ENCODE measurements around the gene CDKN1A.

The CDKN1A gene

GRCh38 chr6:36655085-36655724 is 23.3 kb upstream of the CDKN1A start:
- Histone ChIP-seq H3K4me1 (peaks cover 85% of the 10 kb centered on the region), H4K20me1 (no peaks in the 10 kb centered on the region), H3K4me2 (peak overlapping the region; percentile 78), H3K4me3 (no peak overlapping the region), H3K9me3 (no peaks in the 10 kb centered on the region), H3K9ac (no peak overlapping the region), H3K27me3 (no peaks in the 10 kb centered on the region), H3K36me3 (no peaks in the 10 kb centered on the region), H3K27ac (no peak overlapping the region)
- no peak for TF ChIP-seq Cebpa-rat (IDR thresholded peaks at IDR 0.05)

DNA sequence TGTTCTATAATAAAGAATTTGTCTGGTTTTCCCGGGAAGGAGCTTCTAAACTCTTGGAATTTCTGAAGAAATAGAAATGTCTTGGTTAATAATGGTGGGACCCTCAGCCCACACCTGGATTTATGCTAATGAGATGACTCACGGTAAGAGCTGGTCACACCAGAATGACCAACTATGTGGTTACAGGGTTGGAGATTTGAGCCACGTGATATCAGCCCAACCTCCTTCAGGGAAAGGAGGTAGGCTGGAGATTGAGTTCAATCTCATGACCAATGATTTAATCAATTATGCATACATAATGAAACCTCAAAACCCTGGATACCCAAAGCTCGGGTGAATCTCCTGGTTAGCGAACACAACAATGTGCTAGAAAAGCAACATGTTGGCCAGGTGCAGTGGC is 22.1 kb upstream of the CDKN1A start:
- no peaks in the 10 kb centered on the region for H3K27me3 ChIP-seq
- H3K4me2 ChIP-seq, result peak overlapping the region; percentile 78; the same call in 1 of the 2 replicates
- peaks cover 85% of the 10 kb centered on the region for H3K4me1 ChIP-seq
- H3K4me3 ChIP-seq, result no peak overlapping the region
- no peak overlapping the region for H3K9ac ChIP-seq
- no peaks in the 10 kb centered on the region for H4K20me1 ChIP-seq
- H3K27ac ChIP-seq, result no peak overlapping the region
- H3K9me3 ChIP-seq, result no peaks in the 10 kb centered on the region
- H3K36me3 ChIP-seq, result no peaks in the 10 kb centered on the region
- TF ChIP-seq Cebpa-rat (IDR thresholded peaks at IDR 0.05), result no peak

DNA sequence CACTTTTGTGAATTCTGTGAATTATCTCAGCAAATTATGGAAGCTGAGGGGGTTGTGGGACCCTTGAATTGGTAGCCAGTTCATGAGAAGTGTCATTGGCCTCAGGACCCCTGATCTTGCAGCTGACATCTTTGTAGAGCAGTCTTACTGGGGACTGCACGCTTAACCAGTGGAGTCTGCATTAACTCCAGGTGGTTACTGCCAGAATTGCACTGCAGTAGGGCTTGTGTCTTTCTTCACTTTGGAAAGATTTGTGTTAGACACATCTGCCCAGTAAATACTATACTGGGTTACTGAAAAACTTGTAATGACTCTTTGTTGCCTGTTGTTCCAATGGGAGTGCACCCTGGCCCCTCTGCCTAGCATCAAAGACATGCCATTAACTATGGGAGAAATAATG is 21.2 kb upstream of the CDKN1A start:
- no peak overlapping the region for H3K9ac ChIP-seq
- no peaks in the 10 kb centered on the region for H4K20me1 ChIP-seq
- no peak for TF ChIP-seq Cebpa-rat (IDR thresholded peaks at IDR 0.05)
- H3K27me3 ChIP-seq, result no peaks in the 10 kb centered on the region
- peak overlapping the region; percentile 78 for H3K4me2 ChIP-seq
- H3K36me3 ChIP-seq, result no peaks in the 10 kb centered on the region
- H3K9me3 ChIP-seq, result no peaks in the 10 kb centered on the region
- H3K4me3 ChIP-seq, result no peak overlapping the region
- peak overlapping the region; percentile 0; the same call in 1 of the 2 replicates for H3K27ac ChIP-seq
- H3K4me1 ChIP-seq, result peaks cover 85% of the 10 kb centered on the region

DNA sequence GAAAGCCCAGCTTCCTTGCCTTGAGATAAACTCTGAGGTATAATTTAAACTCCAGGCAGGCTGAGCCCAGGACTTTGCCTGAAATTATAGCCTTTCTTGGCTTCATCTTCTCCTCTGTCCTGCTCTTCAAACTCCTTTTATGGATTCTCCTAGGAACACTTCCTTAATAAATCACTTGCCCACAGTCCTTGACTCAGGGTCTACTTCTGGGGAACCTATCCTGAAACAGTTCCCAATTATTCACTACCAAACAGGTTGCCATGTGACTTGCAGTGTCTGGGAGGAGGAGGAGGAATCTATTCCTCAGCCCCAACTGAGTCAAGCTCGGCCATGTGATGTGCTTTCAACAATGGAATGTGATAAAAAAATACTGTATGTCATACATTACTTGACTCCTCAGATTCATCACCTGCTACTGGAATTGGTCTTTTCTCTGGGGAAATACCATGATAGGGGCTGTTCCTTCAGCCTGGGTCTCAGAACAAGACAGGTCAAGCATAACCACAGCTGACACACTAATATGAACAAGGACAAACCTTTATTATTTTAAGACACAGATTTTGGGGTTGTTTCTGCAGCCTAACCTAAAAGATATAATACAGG is 20.5 kb upstream of the CDKN1A start:
- no peak for TF ChIP-seq Cebpa-rat (IDR thresholded peaks at IDR 0.05)
- Histone ChIP-seq H3K4me2 (peak overlapping the region; percentile 78), H3K27me3 (no peaks in the 10 kb centered on the region), H3K4me3 (0 out of 2 replicates have a peak overlapping the region, but pooled peaks have one; percentile 12), H3K4me1 (peaks cover 90% of the 10 kb centered on the region), H3K36me3 (no peaks in the 10 kb centered on the region), H3K9me3 (no peaks in the 10 kb centered on the region), H3K9ac (no peak overlapping the region), H3K27ac (0 out of 2 replicates have a peak overlapping the region, but pooled peaks have one; percentile 0), H4K20me1 (no peaks in the 10 kb centered on the region)

DNA sequence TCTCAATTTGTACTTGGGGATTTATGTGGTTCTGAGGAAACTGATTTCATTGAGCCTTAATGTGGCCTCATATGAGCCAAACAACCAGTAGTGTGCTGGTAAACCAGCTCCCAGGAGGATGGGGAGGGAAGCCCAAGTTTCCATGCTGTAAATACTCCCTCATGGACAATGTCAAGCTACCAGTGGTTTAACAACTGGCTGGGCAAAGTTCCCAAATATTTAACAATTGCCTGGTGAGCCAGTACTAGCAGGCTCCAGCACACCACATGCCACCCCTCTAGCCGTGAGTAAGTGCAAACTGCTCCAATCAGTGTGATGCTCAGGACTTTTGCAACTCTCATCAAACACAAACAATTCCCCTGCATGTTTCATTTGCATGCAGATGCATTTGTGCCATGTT is 19.2 kb upstream of the CDKN1A start:
- Histone ChIP-seq H3K27ac (no peak overlapping the region), H3K4me1 (peaks cover 99% of the 10 kb centered on the region), H3K36me3 (no peaks in the 10 kb centered on the region), H3K27me3 (no peaks in the 10 kb centered on the region), H3K4me3 (no peak overlapping the region), H3K4me2 (peak overlapping the region; percentile 78), H3K9me3 (no peaks in the 10 kb centered on the region), H4K20me1 (no peaks in the 10 kb centered on the region), H3K9ac (no peak overlapping the region)
- no peak for TF ChIP-seq Cebpa-rat (IDR thresholded peaks at IDR 0.05)

GRCh38 chr6:36660771-36661471 is 17.6 kb upstream of the CDKN1A start:
- TF ChIP-seq Cebpa-rat (IDR thresholded peaks at IDR 0.05), result no peak
- H3K4me1 ChIP-seq, result peaks cover 99% of the 10 kb centered on the region
- no peaks in the 10 kb centered on the region for H3K36me3 ChIP-seq
- no peak overlapping the region for H3K9ac ChIP-seq
- no peaks in the 10 kb centered on the region for H4K20me1 ChIP-seq
- no peak overlapping the region; the same call in 1 of the 2 replicates for H3K4me2 ChIP-seq
- H3K27me3 ChIP-seq, result no peaks in the 10 kb centered on the region
- H3K27ac ChIP-seq, result no peak overlapping the region
- no peaks in the 10 kb centered on the region for H3K9me3 ChIP-seq
- no peak overlapping the region for H3K4me3 ChIP-seq

GRCh38 chr6:36662380-36662779 is 16.1 kb upstream of the CDKN1A start:
- Histone ChIP-seq H3K27me3 (no peaks in the 10 kb centered on the region), H3K4me2 (peak overlapping the region; percentile 88), H3K9ac (peak overlapping the region; percentile 35; the same call in 1 of the 2 replicates), H3K27ac (peak overlapping the region; percentile 65), H4K20me1 (no peaks in the 10 kb centered on the region), H3K4me3 (no peak overlapping the region), H3K9me3 (no peaks in the 10 kb centered on the region), H3K36me3 (no peaks in the 10 kb centered on the region), H3K4me1 (peaks cover 99% of the 10 kb centered on the region)
- no peak for TF ChIP-seq Cebpa-rat (IDR thresholded peaks at IDR 0.05)

DNA sequence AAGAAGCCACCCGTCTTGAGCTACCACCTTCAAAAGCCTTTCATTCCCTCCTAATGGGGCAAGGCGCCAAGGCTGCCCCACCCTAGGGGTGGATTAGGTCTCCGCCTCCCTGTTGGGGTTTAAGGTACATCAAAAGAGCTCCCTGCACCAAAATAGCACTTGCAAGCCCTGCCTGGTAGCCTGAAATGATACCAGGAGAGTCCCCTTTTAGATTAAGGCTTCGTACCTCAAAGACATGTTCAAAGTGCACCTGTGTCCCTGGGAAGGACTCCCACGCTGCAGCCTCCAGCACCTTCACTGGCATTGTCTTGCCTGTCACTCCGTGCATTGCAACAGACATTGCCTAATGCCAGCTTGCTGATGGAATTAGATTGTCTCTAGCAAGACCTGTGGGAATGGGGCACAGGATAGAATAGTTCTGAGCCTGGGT is 15.7 kb upstream of the CDKN1A start:
- Histone ChIP-seq H3K27me3 (no peaks in the 10 kb centered on the region), H3K27ac (peak overlapping the region; percentile 65), H3K9me3 (no peaks in the 10 kb centered on the region), H3K4me3 (no peak overlapping the region), H3K36me3 (no peaks in the 10 kb centered on the region), H3K4me1 (peaks cover 99% of the 10 kb centered on the region), H3K4me2 (peak overlapping the region; percentile 88), H4K20me1 (no peaks in the 10 kb centered on the region), H3K9ac (peak overlapping the region; percentile 34; the same call in 1 of the 2 replicates)
- TF ChIP-seq Cebpa-rat (IDR thresholded peaks at IDR 0.05), result no peak

GRCh38 chr6:36663504-36664446 is 14.7 kb upstream of the CDKN1A start:
- Histone ChIP-seq H3K27ac (peak overlapping the region; percentile 94), H3K9ac (peak overlapping the region; percentile 34; the same call in 1 of the 2 replicates), H3K4me1 (peaks cover 99% of the 10 kb centered on the region), H3K9me3 (no peaks in the 10 kb centered on the region), H3K27me3 (no peaks in the 10 kb centered on the region), H3K4me2 (peak overlapping the region; percentile 88), H3K36me3 (no peaks in the 10 kb centered on the region), H3K4me3 (no peak overlapping the region), H4K20me1 (no peaks in the 10 kb centered on the region)
- no peak for TF ChIP-seq Cebpa-rat (IDR thresholded peaks at IDR 0.05)
